OCI-LY7 (cell line): ENCODE results near the gene RBM19.

Experiments used
- CTCF ChIP-seq: fragments of 200-600 bp; sonication (generic); conservative IDR thresholded peaks from 2 replicates; pipeline ENCODE4 v1.5.1; 2014; ENCODE audit warnings: mild to moderate bottlenecking, antibody characterized with exemption, low read length, moderate library complexity, mixed read lengths
- EZH2phosphoT487 ChIP-seq: fragments of 200-600 bp; sonication (generic); IDR thresholded peaks from 2 replicates; pipeline ENCODE4 v1.6.1; 2018; ENCODE audit warnings: low read depth, borderline replicate concordance, mild to moderate bottlenecking, mixed run types, antibody characterized with exemption, low read length, moderate library complexity, mixed read lengths

DNA sequence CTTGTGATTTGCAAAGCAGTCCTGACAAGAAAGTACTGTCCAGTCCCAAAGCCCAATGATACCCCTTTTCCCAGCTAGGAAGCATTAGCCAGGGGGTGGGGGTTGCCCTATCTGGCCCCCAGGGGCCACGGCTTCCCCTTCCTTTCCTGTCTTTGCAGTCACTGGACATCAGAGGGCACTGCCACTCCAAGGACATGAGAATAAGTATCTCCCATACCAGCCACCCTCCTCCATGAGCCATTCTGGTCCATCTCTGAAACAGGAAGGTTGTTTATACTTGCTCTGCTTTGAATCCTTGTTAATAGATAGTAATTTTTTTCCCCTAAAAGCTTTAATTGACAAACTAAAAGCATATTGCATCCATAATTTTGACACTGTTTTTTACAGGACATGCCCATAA is 29.7 kb downstream of the RBM19 start:
- no peak for TF ChIP-seq CTCF
- TF ChIP-seq EZH2phosphoT487: no peak
